ENCODE results near the gene SESN2.

The SESN2 gene

DNA sequence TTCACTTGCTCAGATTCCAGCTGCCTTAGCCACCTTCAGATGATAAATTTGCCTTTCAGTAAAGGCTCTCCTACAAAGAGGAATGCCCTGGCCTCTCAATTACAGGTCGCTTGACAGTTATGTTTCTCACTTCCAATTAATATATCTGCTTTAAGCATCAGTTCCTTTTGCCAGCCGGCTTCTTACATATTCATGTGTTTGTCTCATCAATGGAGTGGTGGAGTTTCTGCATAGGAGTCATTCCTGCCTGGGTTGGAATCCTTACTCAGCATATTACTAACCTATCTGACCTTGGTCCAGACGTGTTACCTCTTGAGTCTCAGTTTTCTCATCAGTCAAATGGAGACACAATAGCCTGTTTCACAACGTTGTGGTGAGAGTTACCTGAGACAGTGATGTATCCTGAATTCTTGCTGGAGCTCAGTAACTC lies 9.4 kb upstream of the SESN2 start:
- no peak for DNase-seq

DNA sequence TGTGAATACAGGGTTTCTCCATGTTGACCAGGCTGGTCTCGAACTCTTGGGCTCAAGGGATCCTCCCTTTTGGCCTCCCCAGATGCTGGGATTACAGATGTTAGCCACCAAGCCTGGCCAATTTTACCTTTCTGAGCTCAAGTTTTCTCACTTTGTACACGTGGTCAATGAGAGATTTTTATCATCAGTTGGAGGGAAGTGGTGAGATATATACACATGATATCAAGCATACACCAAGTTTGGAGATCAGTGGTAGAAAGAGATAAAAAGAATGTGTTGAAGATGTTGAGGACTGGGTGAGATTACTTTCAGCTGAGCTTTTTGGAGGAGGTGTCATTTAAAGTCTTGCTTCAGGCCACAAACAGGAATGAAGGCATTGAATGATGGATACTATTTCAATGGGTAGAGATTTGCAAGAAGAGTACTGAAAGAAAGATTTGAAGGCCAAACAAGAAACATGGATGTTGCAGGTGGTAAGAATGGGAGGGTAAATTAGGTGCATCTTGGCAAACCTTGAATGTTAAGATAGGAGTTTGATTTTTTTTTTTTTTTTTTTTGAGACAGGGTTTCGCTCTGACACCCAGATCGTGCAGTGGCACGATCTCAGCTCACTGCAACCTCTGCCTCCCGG lies 3.0 kb upstream of the SESN2 start:
- DNase-seq: no peak

DNA sequence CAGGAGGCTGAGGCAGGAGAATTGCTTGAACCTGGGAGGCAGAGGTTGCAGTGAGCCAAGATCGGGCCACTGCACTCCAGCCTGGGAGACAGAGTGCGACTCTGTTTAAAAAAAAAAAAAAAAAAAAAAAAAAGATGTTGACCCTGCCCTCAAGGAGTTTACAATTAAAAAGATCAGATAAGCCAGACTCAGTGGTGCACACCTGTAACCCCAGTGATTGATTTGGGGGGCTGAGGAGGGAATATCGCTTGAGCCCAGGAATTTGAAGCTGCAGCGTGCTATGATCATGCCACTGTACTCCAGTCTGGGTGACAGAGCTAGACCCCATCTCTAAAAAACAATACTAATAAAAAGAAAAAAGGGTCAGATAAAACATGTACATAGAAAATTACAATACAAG lies 1.6 kb upstream of the SESN2 start:
- no peak for DNase-seq

DNA sequence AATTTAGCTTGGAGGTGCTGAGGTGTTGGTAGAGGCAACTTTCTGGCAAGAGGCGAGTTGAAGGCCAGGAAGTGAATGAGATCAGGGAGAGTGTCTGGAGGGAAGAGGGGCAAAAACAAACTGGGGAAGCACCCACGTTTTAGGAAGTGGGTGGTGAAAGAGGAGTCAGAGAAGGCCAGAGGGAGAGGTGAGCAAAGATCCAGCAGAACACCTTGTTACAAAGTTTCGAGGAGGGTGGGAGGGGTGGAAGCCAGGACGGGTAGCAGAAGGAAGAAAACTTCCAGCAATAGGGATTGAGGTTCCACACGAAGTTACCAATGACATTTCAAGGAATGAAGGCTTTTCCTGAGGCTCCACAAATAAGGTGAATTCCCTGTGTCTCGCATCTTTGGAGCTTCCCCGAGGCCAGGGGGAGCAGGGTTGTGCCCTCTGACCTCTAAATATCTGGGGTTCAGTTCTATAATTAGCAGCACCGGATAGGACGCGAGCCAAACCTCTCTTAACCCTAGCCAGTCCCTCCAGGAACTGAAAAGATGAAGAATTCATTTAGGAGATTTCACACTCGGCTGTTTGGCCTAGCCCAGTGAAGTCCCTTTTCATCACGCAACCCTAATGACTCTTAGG lies 578 bp upstream of the SESN2 start:
- DNase-seq: no peak

DNA sequence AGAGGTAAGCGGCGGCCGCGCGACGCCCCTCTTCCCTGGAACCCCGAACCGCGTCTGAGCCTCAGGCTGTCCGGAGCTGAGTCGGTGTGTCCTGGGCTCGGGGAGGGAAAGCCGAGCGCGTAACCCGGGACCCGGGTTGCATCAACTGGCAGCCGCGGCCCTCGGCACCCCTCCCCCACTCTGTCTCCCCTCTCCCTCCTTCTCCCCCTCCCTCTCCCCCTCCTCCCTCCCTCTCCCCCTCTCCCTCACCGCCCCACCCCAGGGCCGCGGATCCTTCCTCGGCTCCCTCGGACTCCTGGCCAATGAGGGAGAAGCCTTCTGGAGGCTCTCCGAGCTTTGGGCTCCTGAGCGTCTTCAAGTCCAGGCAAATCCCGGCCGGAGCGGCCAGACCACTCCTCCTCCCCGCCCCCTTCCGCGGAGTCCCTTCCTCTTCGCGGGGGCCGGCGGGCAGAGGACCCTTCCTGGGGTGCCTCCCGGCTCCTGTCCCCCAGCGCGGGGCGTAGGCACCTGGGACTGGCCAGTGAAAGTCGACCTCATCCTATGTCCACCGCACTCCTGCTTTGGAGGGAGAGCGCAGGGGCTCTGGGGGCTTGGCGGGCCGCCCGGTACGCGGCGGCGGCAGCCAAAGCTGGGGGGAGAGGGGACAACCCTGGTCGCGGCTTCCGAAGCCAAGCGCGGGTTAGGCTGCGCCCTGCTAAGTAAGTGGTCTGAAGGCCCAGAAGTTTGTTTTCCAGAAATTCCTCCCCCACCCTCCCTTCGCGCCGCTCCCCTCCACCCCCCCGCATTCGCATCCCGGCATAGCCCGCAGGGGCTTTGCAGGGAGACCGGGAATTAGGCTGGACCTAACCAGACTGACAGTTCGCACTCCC lies 850 bp downstream of the SESN2 start:
- no peak for DNase-seq

DNA sequence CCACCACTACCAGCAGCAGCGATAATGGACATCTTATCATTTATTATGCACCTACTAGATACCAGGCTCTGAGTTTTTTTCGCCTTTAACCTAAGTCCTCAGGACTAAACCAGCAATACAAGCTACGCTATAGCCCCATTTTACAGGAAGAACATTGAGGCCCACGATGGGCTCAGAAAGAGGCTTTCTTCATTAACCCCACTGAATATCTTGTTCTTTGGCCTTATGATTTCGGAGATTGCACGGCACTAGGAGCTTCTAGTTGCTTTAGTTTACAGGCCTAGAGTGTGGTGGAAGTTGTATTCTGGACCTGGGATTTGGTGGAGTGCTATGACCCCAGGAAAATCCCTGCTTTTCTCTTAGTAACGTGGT lies 1.5 kb downstream of the SESN2 start:
- DNase-seq: no peak

DNA sequence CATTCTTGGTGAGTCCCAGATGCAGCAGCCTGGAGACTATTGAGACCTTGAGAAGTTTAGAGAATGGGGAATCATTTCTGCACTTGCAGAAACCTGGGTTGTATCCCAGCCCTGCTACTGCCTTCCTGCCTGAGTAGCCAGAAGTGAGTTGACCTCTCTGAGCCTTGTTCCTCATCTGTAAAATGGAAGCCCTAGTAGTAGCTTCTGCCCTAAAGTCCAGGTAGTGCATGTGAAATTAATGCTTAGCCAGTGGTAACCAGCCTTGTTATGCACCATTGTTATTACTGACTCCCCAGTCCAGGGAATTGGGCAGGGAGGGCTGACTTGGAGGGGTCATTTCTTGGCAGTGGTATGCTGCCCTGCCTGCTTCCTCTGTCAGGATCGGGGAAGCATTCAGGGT lies 5.6 kb downstream of the SESN2 start:
- DNase-seq: no peak

DNA sequence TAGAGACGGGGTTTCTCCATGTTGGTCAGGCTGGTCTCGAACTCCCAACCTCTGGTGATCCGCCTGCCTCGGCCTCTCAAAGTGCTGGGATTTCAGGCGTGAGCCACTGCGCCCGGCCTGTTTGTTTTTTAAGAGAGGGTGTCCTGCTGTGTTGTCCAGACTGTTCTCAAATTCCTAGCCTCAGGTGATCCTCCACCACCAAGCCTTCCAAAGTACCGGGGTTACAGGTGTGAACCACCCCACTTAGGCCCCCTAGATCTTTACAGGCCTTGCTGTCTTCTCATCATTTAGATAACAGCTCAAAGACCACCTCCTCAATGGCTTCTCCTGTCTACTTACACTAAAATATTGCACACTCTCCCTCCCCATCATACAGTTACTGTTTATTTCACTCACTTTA lies 6.3 kb downstream of the SESN2 start:
- DNase-seq: no peak

DNA sequence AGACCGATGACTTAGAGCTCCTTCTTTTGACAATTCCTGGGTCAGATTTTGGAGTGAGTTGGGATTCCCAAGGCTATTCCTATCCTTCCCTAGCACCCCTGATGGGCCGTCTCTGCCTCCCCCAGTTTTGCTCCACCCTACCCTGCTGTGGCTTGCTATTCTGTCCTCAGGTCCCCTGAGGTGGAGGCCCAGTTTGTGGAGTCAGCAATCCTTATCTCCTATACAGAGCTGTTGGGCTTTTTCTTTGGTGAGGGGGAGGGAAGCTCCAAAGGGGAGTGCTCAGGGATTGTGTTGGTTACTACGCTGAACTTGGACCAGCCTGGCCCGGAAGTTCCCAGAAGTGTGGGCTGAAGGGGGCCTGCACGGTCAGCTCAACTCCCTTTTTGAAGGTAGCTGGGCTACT lies 7.6 kb downstream of the SESN2 start:
- no peak for DNase-seq

DNA sequence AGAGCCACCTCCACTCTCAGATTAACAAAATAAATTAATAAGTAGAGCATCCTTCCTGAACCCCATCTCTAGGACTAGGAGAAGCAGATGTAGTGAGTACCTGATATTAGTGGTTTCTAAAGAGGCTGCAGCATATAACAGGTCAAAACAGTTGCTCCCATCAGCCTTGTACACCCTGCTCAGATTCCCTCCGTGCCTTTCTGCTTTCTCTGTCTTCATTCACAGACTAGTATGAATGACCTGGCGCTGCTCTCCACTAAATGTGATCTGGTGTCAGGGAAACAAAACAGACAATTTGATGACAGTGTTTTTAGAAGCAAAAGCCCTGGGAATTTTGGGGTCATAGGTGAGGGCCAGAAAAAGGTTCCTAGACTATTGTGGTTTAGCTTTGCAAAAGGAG lies 8.3 kb downstream of the SESN2 start:
- no peak for DNase-seq

DNA sequence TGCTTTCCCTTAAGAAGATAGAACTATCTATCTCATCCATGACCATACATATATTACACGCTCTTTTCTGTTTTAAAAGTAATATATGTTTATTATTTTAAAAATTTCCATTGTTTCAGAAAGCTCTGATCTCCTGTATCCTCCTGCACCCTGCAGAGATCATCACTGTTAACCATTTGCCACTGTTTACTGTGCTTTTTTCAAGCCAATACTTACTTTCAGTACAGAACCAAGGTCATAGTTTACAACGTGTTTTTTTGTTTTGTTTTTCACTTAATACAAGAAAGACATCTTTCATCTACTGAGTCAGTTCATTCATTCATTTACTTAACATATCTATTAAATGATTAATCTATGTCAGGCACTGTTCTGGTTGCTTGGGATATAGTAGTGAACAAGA lies 10.2 kb downstream of the SESN2 start:
- no peak for DNase-seq

DNA sequence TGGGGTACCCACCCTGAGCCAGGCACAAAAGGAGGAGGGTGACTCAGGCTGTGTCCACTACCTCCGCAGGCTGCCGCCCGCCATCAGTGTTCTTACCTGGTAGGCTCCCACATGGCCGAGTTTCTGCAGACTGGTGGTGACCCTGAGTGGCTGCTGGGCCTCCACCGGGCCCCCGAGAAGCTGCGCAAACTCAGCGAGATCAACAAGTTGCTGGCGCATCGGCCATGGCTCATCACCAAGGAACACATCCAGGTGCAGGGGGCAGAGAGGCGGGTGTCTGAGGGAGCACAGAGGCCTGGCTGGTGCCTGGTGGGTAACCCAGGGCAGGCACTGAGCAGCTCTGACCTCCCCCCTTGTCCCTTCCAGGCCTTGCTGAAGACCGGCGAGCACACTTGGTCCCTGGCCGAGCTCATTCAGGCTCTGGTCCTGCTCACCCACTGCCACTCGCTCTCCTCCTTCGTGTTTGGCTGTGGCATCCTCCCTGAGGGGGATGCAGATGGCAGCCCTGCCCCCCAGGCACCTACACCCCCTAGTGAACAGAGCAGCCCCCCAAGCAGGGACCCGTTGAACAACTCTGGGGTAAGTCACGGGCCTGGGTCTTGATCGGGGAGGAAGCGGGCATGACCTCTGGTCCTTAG lies 13.0 kb downstream of the SESN2 start:
- no peak for DNase-seq

DNA sequence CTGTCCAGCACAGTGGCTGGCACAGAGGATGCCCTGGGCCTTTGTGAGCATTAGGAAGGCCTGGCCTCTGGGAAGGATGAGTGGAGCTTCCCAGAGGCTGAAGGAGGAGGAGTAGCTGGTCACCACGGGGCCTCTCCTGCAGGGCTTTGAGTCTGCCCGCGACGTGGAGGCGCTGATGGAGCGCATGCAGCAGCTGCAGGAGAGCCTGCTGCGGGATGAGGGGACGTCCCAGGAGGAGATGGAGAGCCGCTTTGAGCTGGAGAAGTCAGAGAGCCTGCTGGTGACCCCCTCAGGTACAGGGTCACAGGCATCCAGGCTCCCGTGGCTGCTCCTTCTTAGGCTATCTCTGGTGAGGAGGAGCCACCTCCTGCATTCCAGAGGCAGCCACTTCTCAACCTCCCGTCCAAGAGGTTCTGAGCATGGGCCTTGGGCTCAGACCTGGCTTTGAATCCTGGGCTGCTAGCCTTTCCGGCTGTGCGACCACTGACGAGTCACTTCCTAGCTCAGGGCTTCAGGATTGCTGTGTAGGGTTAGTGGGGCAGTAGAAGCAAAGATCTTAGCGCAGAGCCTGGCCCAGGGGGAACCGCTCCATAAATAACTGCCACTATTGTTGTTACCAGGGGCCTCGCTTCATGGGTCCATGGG lies 14.0 kb downstream of the SESN2 start:
- no peak for DNase-seq

DNA sequence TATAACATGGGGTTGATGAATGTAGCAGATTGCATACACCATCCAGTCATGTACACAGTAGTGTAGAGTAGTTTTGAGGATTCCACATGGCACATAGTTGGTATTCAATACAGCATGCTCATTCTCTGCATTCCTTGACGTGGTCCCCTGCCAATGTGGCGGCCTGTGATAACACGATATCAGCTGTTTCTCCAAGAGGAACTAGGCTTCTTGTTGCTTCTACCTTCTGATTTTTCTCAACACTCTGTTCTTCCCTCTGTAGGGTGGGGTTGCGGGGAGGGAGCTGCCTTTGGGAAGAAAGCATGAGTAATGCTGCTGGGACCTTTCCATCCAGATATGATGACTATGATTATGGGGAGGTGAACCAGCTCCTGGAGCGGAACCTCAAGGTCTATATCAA lies 19.4 kb downstream of the SESN2 start:
- no peak for DNase-seq

DNA sequence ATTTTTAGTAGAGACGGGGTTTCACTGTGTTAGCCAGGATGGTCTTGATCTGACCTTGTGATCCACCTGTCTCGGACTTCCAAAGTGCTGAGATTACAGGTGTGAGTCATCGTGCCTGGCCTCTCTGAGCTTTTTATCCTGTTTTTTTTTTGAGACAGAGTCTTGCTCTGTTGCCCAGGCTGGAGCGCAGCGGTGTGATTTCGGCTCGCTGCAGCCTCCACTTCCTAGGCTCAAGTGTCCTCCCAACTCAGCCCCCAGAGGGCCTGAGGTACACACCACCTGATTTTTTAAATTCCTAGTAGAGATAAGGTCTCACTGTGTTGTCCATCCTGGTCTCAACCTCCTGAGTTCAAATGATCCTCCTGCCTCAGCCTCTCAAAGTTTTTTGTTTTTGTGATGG lies 20.4 kb downstream of the SESN2 start:
- DNase-seq: no peak

DNA sequence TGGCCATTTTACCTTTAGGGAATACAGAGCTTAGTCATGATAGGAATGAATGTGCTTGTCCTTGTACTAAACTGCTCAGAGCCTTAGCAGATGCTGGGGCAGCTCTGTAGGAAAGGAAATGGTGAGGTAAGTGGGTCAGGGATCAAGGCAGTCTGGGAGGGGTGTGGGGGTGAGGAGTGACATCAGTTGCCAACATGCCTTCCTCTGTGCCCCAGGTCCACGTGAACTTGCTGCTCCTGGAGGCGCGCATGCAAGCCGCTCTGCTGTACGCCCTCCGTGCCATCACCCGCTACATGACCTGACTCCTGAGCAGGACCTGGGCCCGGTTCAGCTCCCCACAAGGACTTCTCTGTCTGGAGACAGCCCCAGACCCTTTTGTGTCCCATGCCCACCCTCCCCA lies 21.2 kb downstream of the SESN2 start:
- no peak for DNase-seq

DNA sequence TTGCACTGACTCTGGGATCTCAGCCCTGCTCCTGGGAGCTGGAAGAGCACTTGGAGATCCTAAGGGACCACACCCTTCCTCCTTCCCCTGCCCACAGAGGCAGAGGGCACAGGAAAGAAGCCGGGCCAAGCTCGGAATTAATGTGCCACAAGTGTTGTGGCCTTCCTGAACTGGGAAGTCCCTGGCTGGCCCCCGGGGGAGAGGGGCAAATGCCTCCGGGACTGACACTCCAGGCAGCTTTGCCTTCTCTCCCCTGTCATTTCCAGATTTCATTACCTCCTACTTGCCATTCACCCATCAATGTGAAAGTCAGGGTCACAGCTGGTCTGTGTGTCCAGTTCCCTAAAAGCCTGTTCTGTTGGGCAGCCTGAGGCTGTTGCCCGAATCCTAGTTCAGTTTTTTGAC lies 21.7 kb downstream of the SESN2 start:
- no peak for DNase-seq

DNA sequence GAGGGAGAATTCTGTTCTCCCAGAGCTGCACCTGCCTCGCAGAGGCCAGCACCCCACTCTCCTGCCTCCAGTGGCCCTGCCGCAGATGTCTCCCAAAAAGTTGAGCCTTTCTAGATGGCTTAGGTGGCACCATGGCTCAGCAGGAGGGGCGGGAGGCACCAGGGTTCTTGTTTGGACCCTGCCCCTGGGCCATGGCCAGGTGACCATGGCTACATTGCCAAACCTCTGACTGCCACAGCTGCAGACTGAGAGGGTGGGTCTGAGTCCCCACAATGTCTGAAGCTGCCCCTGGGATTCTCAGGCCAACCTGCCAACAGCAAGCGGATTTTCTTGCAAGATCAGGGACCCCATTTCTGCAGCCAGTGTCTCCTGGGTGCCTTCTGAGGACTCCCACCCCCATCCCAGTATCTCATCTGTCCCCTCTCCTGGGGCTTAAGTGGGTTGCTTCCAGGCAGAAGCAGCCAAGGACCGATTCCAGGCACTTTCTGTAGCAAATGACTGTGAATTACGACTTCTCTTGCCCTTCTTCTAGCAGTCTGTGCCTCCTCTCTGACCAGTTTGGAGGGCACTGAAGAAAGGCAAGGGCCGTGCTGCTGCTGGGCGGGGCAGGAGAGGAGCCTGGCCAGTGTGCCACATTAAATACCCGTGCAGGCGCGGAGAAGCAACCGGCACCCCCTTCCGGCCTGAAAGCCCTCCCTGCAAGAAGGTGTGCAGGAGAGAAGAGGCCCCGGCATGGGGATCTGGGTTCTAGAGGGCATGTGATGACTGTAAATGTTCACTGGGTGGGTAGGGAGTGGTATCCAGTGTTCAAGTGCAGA lies 22.5 kb downstream of the SESN2 start:
- DNase-seq: no peak

DNA sequence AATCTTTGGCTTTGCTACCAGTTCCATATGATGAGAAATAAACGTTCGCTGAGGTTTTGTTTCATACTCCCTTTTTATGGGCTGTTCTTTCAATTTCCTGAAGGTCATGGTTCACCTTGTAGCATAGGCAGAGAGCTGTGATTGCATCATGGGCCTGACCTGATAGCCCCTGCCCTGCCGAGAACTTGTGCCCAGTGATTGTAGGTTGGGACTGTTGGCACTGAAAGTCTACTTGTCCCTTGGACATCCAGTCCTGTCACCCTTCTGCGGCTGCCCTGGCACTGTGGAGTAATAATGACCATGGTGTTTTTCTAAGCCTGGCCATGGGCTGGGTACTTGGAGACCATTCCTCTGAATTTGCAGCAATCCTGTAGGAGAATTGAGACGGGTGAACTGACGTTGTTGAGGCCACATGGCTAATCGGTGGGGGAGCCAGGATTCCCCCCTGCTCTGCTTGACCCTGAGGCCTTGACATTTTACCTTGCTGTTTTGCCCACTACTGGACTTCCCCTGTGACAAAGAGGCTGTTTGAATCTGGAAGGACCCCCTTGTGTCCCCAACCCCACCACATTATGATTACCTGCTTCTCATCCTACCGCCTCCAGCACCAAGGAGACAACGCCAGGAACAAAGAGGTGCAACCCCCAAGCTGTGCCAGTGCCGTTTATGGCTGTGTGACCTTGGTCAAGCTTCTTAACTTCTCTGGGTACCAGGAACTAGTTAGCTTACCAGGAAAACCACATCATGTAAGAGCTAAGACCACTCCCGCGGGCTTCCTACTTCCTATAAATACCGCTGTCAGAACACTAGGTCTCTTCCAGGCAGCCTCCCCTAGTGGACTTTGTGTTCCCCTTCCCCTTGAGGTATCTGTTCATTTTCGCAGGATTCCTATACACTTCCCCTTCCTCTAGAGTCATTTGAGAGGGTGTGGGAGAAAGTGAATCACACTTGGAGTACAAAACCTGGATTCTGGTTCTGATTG lies 23.4 kb downstream of the SESN2 start:
- no peak for DNase-seq

DNA sequence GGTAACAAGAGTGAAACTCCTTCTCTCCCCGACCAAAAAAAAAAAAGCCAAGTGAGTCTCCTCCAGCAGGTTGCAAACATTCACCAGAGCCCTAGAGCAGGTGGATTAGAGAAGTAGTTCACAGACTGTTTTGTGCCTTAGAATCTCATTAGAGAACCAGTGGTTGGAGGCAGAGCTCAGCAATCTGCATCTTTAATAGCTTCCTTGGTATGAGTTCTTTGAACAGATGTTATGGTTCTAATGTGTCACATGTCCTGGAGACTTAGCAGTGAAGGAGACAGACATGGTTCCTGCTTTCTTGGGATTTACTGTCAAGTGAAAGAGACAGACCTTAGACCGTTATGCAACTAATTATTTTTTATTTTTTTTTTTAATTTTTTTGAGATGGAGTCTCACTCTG lies 26.8 kb downstream of the SESN2 start:
- DNase-seq: no peak

DNA sequence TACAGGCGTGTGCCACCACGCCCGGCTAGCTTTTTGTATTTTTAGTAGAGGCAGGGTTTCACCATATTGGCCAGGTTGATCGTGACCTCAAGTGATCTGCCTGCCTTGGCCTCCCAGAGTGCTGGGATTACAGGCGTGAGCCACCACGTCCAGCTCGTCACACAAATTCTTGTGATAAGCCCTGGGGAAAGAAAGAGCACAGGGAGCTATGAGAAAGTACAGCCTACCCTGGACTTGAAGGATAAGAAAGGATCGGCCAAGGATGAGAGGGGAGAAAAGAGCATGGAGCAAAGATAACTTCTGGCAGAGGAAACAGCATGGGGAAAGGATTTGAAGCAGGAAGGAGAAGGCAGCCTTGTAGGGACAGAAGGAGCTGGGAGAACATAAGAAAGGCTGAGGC lies 29.2 kb downstream of the SESN2 start:
- no peak for DNase-seq

Data from NCI-H2107 (cell line).